Measurements from ENCODE around the gene ABHD2.

Gene ABHD2

DNA sequence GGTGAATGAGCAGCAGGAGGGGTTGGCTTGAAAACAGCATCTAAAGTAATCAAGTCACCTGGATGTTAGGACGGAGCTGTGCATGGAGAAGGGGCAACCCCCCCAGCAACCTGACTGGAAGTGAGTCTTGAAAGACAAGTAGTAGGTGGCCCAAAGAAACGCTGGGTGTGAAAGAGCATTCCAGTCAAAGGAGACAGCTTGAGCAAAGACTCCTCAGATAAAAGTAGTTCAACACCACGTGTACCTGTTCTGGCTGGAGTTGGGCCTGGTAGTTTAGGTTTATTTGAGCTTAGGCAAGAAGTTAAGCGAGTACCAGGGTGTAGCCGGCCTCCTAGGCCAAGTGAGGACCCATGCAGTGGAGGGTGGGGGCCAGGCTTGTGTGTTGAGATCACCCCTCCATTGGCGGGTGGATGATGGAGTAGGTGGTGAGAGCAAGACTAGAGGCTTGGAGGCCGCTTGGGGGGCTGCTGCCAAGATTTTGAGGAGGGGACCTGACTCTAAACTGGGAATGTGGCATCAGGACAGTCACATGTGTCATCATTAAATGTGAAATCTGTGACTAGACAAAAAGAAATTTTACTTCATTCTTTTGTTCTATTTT, 61.3 kb downstream of the ABHD2 start:
- H3K36me3 ChIP-seq (ENCODE audit: control insufficient read depth, insufficient read depth, low read length), result peaks cover 5% of the 10 kb centered on the region
- WGBS, 2 experiments, result 86 to 91% methylated on average over 7 of the region's 7 CpGs

DNA sequence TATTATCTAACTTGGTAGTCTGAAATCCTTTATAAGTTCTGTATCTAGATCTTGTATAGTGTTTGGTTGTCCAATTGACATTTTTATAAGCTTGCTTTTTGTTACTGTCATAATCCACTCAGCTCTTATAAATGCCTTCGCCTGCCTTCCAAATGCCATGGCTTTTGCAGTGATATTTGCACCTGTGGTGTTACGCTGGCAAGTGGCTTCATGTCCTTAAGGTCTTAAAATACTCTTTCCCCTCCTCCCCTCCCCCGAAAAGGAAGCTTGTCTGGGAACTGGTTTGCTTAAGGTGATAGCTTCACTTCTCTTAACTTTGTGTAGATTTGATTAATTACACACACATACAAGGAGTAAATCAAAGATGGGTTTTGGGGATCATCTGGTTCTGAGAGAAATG, 62.0 kb downstream of the ABHD2 start:
- Histone ChIP-seq H3K9me3 (ENCODE audit: control insufficient read depth, low read length) (no peaks in the 10 kb centered on the region), H3K27ac (ENCODE audit: insufficient read depth, low read depth, low read length, poor library complexity, severe bottlenecking) (no peak overlapping the region), H3K36me3 (ENCODE audit: control insufficient read depth, insufficient read depth, low read length) (peaks cover 5% of the 10 kb centered on the region), H3K4me1 (ENCODE audit: control insufficient read depth, insufficient read depth, low read length) (no peaks in the 10 kb centered on the region), H3K27me3 (ENCODE audit: control insufficient read depth, insufficient read depth, low read length, poor library complexity, severe bottlenecking) (no peaks in the 10 kb centered on the region), H3K4me3 (ENCODE audit: insufficient read depth, low read depth, low read length) (no peak overlapping the region)
- 90 to 98% methylated on average over 2 to 3 of the region's 3 CpGs for WGBS, 2 experiments

More for the DNA sequence above, 61.3 kb downstream of the ABHD2 start:
- H3K27me3 ChIP-seq (ENCODE audit: control insufficient read depth, insufficient read depth, low read length, poor library complexity, severe bottlenecking), result no peaks in the 10 kb centered on the region
- no peaks in the 10 kb centered on the region for H3K4me1 ChIP-seq (ENCODE audit: control insufficient read depth, insufficient read depth, low read length)
- H3K4me3 ChIP-seq (ENCODE audit: insufficient read depth, low read depth, low read length), result no peak overlapping the region
- H3K27ac ChIP-seq (ENCODE audit: insufficient read depth, low read depth, low read length, poor library complexity, severe bottlenecking), result no peak overlapping the region
- H3K9me3 ChIP-seq (ENCODE audit: control insufficient read depth, low read length), result no peaks in the 10 kb centered on the region

- no peak overlapping the region for H3K27ac ChIP-seq (ENCODE audit: insufficient read depth, low read depth, low read length, poor library complexity, severe bottlenecking)
- no peaks in the 10 kb centered on the region for H3K4me1 ChIP-seq (ENCODE audit: control insufficient read depth, insufficient read depth, low read length)
- 92 to 95% methylated on average over 10 to 12 of the region's 12 CpGs for WGBS, 2 experiments
- H3K36me3 ChIP-seq (ENCODE audit: control insufficient read depth, insufficient read depth, low read length), result peaks cover 10% of the 10 kb centered on the region
- H3K9me3 ChIP-seq (ENCODE audit: control insufficient read depth, low read length), result no peaks in the 10 kb centered on the region
- H3K27me3 ChIP-seq (ENCODE audit: control insufficient read depth, insufficient read depth, low read length, poor library complexity, severe bottlenecking), result no peaks in the 10 kb centered on the region
- no peak overlapping the region for H3K4me3 ChIP-seq (ENCODE audit: insufficient read depth, low read depth, low read length)
Measured at GRCh38 chr15:89150762-89151664, 62.8 kb downstream of the ABHD2 start.

DNA sequence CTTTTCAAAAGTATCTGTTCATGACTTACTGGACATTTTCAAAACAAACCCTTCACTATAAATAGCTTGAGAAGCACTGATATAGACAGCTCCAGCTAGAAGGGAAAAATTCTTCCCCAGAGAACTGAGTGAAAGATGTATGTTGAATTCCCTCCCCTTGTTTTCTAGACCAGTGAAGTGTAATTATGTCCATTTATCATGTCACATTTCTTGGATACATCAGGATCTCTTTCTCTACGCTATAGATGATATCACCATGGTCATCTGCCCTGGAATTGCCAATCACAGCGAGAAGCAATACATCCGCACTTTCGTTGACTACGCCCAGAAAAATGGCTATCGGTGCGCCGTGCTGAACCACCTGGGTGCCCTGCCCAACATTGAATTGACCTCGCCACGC, 66.9 kb downstream of the ABHD2 start:
- Histone ChIP-seq H3K27me3 (ENCODE audit: control insufficient read depth, insufficient read depth, low read length, poor library complexity, severe bottlenecking) (no peaks in the 10 kb centered on the region), H3K36me3 (ENCODE audit: control insufficient read depth, insufficient read depth, low read length) (peaks cover 10% of the 10 kb centered on the region), H3K4me3 (ENCODE audit: insufficient read depth, low read depth, low read length) (no peak overlapping the region), H3K9me3 (ENCODE audit: control insufficient read depth, low read length) (no peaks in the 10 kb centered on the region), H3K4me1 (ENCODE audit: control insufficient read depth, insufficient read depth, low read length) (no peaks in the 10 kb centered on the region), H3K27ac (ENCODE audit: insufficient read depth, low read depth, low read length, poor library complexity, severe bottlenecking) (no peak overlapping the region)
- WGBS, 2 experiments, result 96% methylated on average over 10 of the region's 10 CpGs

DNA sequence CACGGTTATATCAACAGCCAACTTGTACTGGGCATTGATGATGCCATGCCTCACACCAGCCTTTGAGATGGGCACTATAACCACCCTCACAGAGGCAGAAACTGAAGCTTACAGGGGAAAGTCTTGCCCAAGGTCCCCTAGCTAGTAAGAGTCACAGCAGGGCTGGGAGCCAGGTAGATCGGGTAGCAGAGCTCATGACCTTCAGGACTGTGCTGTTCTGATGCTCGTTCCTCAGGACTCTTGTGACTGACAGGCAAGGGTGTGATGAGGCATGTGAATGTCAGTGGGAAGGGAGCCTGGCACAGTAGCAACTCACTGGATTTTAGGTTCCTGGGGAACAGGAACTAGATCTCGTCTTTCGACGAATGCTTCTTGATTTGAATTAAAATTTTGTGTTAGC, 67.4 kb downstream of the ABHD2 start:
- H3K9me3 ChIP-seq (ENCODE audit: control insufficient read depth, low read length), result no peaks in the 10 kb centered on the region
- no peak overlapping the region for H3K27ac ChIP-seq (ENCODE audit: insufficient read depth, low read depth, low read length, poor library complexity, severe bottlenecking)
- H3K4me1 ChIP-seq (ENCODE audit: control insufficient read depth, insufficient read depth, low read length), result no peaks in the 10 kb centered on the region
- no peaks in the 10 kb centered on the region for H3K27me3 ChIP-seq (ENCODE audit: control insufficient read depth, insufficient read depth, low read length, poor library complexity, severe bottlenecking)
- H3K4me3 ChIP-seq (ENCODE audit: insufficient read depth, low read depth, low read length), result no peak overlapping the region
- H3K36me3 ChIP-seq (ENCODE audit: control insufficient read depth, insufficient read depth, low read length), result peaks cover 10% of the 10 kb centered on the region
- 91 to 96% methylated on average over 6 of the region's 6 CpGs for WGBS, 2 experiments

DNA sequence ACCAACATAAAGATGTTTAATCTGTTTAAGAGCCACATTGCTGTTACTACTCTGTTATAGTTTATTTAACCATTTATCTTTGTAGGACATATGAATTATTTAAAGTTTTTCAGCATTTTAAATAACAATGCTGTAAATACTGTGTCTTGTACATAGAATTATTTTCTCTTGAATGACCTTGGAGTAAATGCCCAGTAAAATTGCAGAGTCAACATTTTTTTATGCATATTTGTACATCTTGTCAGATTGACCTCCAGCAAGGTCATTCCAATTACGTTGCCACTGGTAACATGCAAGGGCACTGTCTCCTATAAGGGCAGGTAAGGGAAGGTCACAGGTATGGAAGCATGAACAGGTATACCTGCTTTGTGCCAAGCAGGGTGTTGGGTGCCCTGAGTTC, 68.8 kb downstream of the ABHD2 start:
- H3K4me1 ChIP-seq (ENCODE audit: control insufficient read depth, insufficient read depth, low read length), result no peaks in the 10 kb centered on the region
- no peak overlapping the region for H3K4me3 ChIP-seq (ENCODE audit: insufficient read depth, low read depth, low read length)
- peaks cover 5% of the 10 kb centered on the region for H3K36me3 ChIP-seq (ENCODE audit: control insufficient read depth, insufficient read depth, low read length)
- no peaks in the 10 kb centered on the region for H3K27me3 ChIP-seq (ENCODE audit: control insufficient read depth, insufficient read depth, low read length, poor library complexity, severe bottlenecking)
- no peak overlapping the region for H3K27ac ChIP-seq (ENCODE audit: insufficient read depth, low read depth, low read length, poor library complexity, severe bottlenecking)
- 94 to 95% methylated on average over 1 of the region's 1 CpG for WGBS, 2 experiments
- no peaks in the 10 kb centered on the region for H3K9me3 ChIP-seq (ENCODE audit: control insufficient read depth, low read length)

- Histone ChIP-seq H3K4me1 (ENCODE audit: control insufficient read depth, insufficient read depth, low read length) (peaks cover 2% of the 10 kb centered on the region), H3K9me3 (ENCODE audit: control insufficient read depth, low read length) (no peaks in the 10 kb centered on the region), H3K27ac (ENCODE audit: insufficient read depth, low read depth, low read length, poor library complexity, severe bottlenecking) (no peak overlapping the region), H3K27me3 (ENCODE audit: control insufficient read depth, insufficient read depth, low read length, poor library complexity, severe bottlenecking) (no peaks in the 10 kb centered on the region), H3K4me3 (ENCODE audit: insufficient read depth, low read depth, low read length) (no peak overlapping the region), H3K36me3 (ENCODE audit: control insufficient read depth, insufficient read depth, low read length) (peaks cover 5% of the 10 kb centered on the region)
- 95 to 97% methylated on average over 4 of the region's 4 CpGs for WGBS, 2 experiments
Measured at GRCh38 chr15:89157918-89158564, 69.8 kb downstream of the ABHD2 start.

DNA sequence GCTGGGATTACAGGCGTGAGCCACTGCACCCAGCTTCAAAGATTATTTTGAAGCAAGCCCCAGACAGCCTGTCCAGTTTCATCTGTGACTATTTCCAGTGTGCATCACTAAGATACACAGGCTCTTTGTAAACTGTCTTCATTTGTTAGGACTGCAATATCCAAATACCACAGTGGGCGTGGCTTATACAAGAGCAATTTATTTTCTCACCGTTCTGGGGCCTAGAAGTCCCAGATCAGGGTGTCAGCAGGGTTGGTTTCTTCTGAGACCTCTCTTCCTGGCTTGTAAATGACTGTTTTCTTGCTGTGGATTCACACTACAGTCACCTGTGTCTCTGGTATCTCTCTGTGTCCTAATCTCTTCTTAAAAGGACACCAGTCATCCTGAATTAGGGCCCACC, 73.4 kb downstream of the ABHD2 start:
- H3K36me3 ChIP-seq (ENCODE audit: control insufficient read depth, insufficient read depth, low read length), result no peaks in the 10 kb centered on the region
- 86 to 90% methylated on average over 3 of the region's 3 CpGs for WGBS, 2 experiments

DNA sequence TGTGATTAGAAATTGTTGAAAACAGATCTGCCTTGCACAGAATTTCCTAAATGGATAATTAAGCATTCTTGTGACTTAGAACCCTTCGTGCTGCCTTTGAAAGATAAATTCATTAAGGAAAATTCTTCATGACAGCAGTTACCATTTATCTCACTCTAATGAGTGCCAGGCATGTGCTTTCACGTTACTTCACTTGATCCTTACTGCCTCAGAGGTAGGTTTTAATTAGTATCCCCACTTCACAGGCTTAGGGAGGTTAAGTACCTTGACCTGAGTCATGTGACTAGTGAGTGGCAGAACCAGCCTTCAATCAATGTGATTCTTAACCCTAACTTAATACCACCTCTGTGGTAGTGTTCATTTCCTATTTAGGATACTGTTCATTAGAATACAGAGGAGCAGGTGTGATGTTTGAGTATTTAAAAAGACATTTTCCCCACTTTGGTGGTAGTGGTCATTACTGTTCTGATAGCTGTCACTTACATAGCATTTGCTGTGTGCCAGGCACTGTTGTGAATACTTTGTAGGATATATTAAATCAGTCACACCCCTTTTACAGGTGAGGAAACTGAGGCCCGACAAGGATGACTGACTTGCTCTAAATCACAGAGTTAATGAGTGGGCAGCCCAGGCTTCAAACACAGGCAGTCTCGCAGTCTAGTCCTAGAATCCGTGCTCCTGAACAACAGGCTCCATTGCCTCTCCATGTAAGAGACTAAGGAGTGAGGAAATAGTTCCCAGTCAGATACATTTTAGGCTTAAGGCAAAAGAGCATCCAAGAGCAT, 75.2 kb downstream of the ABHD2 start:
- no peaks in the 10 kb centered on the region for H3K9me3 ChIP-seq (ENCODE audit: control insufficient read depth, low read length)
- H3K36me3 ChIP-seq (ENCODE audit: control insufficient read depth, insufficient read depth, low read length), result no peaks in the 10 kb centered on the region
- no peaks in the 10 kb centered on the region for H3K27me3 ChIP-seq (ENCODE audit: control insufficient read depth, insufficient read depth, low read length, poor library complexity, severe bottlenecking)
- whole genome bisulfite sequencing, 2 experiments, result 89 to 91% methylated on average over 5 of the region's 5 CpGs
- H3K4me1 ChIP-seq (ENCODE audit: control insufficient read depth, insufficient read depth, low read length), result peaks cover 11% of the 10 kb centered on the region
- H3K4me3 ChIP-seq (ENCODE audit: insufficient read depth, low read depth, low read length), result no peak overlapping the region
- no peak overlapping the region for H3K27ac ChIP-seq (ENCODE audit: insufficient read depth, low read depth, low read length, poor library complexity, severe bottlenecking)

More for the DNA sequence above, 73.4 kb downstream of the ABHD2 start:
- no peaks in the 10 kb centered on the region for H3K27me3 ChIP-seq (ENCODE audit: control insufficient read depth, insufficient read depth, low read length, poor library complexity, severe bottlenecking)
- no peak overlapping the region for H3K27ac ChIP-seq (ENCODE audit: insufficient read depth, low read depth, low read length, poor library complexity, severe bottlenecking)
- H3K9me3 ChIP-seq (ENCODE audit: control insufficient read depth, low read length), result no peaks in the 10 kb centered on the region
- no peak overlapping the region for H3K4me3 ChIP-seq (ENCODE audit: insufficient read depth, low read depth, low read length)
- H3K4me1 ChIP-seq (ENCODE audit: control insufficient read depth, insufficient read depth, low read length), result peaks cover 11% of the 10 kb centered on the region

Measured in ectodermal cell (in vitro differentiated cells).